Nephron progenitor cell (in vitro differentiated cells): ENCODE data around the gene SSBP3.

Experiments used
- DNase-seq: peaks from one replicate; pipeline ENCODE4 v3.0.0; 2021
- H3K27ac Mint-ChIP-seq: 2 replicates; pipeline ENCODE4 v1.8.0; 2021; ENCODE audit warnings: mild to moderate bottlenecking, moderate library complexity, mixed read lengths
- H3K27me3 Mint-ChIP-seq: 2 replicates; pipeline ENCODE4 v1.8.0; 2021; ENCODE audit warnings: mild to moderate bottlenecking, low read depth, mixed read lengths; ENCODE audit not compliant: poor library complexity
- H3K36me3 Mint-ChIP-seq: 2 replicates; pipeline ENCODE4 v1.8.0; 2021; ENCODE audit warnings: low read depth, mixed read lengths
- H3K4me1 Mint-ChIP-seq: 2 replicates; pipeline ENCODE4 v1.8.0; 2021; ENCODE audit warnings: mixed read lengths
- H3K4me3 Mint-ChIP-seq: 2 replicates; pipeline ENCODE4 v1.8.0; 2021; ENCODE audit warnings: mild to moderate bottlenecking, moderate library complexity, mixed read lengths
- H3K9me3 Mint-ChIP-seq: 2 replicates; pipeline ENCODE4 v1.8.0; 2021; ENCODE audit warnings: mild to moderate bottlenecking, moderate library complexity, mixed read lengths
- CTCF ChIP-seq: fragments of 200-600 bp; sonication (generic); IDR thresholded peaks from 2 replicates; pipeline ENCODE4 v1.5.0; 2021; ENCODE audit warnings: antibody characterized with exemption

The SSBP3 gene

GRCh38 chr1:54377040-54377691 is 29.0 kb downstream of the SSBP3 start:
- Mint-ChIP-seq H3K4me1 (peaks cover 83% of the 10 kb centered on the region), H3K4me3 (peak overlapping the region; percentile 43), H3K27me3 (no peaks in the 10 kb centered on the region), H3K27ac (peak overlapping the region; percentile 87), H3K9me3 (no peaks in the 10 kb centered on the region), H3K36me3 (peaks cover 38% of the 10 kb centered on the region)
- no peak for DNase-seq
- no peak for TF ChIP-seq CTCF

- Mint-ChIP-seq H3K9me3 (no peaks in the 10 kb centered on the region), H3K36me3 (peaks cover 39% of the 10 kb centered on the region), H3K27me3 (no peaks in the 10 kb centered on the region), H3K4me3 (peak overlapping the region; percentile 43), H3K27ac (peak overlapping the region; percentile 65), H3K4me1 (peaks cover 89% of the 10 kb centered on the region)
- DNase-seq: no peak
- TF ChIP-seq CTCF: no peak
Observed at GRCh38 chr1:54376430-54377039, 29.7 kb downstream of the SSBP3 start.

- peaks cover 96% of the 10 kb centered on the region for H3K4me1 Mint-ChIP-seq
- peak overlapping the region; percentile 65 for H3K27ac Mint-ChIP-seq
- H3K27me3 Mint-ChIP-seq: no peaks in the 10 kb centered on the region
- no peaks in the 10 kb centered on the region for H3K9me3 Mint-ChIP-seq
- TF ChIP-seq CTCF: no peak
- DNase-seq: no peak
- H3K4me3 Mint-ChIP-seq: peak overlapping the region; percentile 43
- peaks cover 39% of the 10 kb centered on the region for H3K36me3 Mint-ChIP-seq
Observed at GRCh38 chr1:54375712-54376429, 30.3 kb downstream of the SSBP3 start.

GRCh38 chr1:54375298-54375697 is 30.9 kb downstream of the SSBP3 start:
- no peak for TF ChIP-seq CTCF
- peaks cover 100% of the 10 kb centered on the region for H3K4me1 Mint-ChIP-seq
- H3K4me3 Mint-ChIP-seq: peak overlapping the region; percentile 11
- no peaks in the 10 kb centered on the region for H3K27me3 Mint-ChIP-seq
- H3K9me3 Mint-ChIP-seq: no peaks in the 10 kb centered on the region
- DNase-seq: no peak
- peaks cover 39% of the 10 kb centered on the region for H3K36me3 Mint-ChIP-seq
- no peak overlapping the region for H3K27ac Mint-ChIP-seq

- no peak for TF ChIP-seq CTCF
- H3K4me1 Mint-ChIP-seq: peaks cover 100% of the 10 kb centered on the region
- peaks cover 41% of the 10 kb centered on the region for H3K36me3 Mint-ChIP-seq
- no peak for DNase-seq
- H3K27ac Mint-ChIP-seq: peak overlapping the region; percentile 30
- H3K27me3 Mint-ChIP-seq: no peaks in the 10 kb centered on the region
- H3K9me3 Mint-ChIP-seq: no peaks in the 10 kb centered on the region
- peak overlapping the region; percentile 58 for H3K4me3 Mint-ChIP-seq
Observed at GRCh38 chr1:54374766-54375165, 31.4 kb downstream of the SSBP3 start.
